Adrenal gland (tissue), 5 donors: Measurements from ENCODE around the gene RPS4Y1.

ENCODE experiments used
- POLR2A ChIP-seq, 2 donors: fragments of 450-650 bp; IDR thresholded peaks; one replicate each; pipeline ENCODE4 v1.6.1; 2017; ENCODE audit warnings: antibody characterized with exemption in 2 of 2, mild to moderate bottlenecking in 2 of 2, moderate library complexity in 1 of 2
- TF ChIP-seq, protein P1 (sequence below), 6 experiments: fragments of 450-650 bp in 4 of 6; fragments of 200-600 bp in 2 of 6; sonication (generic) in 1 of 6; IDR thresholded peaks; 1 replicate in 5 of 6; 2 replicates in 1 of 6; pipeline versions ENCODE4 v1.5.1 to v1.8.0; 2016 to 2021; ENCODE audit warnings: antibody characterized with exemption in 6 of 6, mild to moderate bottlenecking in 2 of 6, moderate library complexity in 1 of 6
- donor health status: DM: no; HTN: no; CAD: no.

DNA sequence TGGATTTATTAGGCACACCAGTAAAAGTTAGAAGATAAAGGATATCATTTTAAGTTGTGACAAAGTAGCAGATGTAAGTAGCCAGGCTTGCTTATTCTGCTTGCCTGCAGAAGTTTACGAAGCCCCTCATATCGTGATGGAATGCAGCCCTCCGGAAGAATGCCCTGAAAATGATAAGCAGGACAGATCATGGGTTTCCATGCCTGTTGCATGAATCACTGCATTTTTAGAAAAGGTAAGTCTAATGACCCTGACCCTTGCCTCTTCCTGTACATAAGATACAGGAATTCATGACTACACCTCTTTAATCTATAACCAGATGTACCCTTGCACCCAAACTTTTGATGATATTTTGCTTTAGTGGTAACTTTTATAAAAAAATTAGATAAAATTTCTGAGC lies 16.9 kb upstream of the RPS4Y1 start:
- no peak for TF ChIP-seq POLR2A (IDR thresholded peaks at IDR 0.05)
- TF ChIP-seq, protein P1, sequence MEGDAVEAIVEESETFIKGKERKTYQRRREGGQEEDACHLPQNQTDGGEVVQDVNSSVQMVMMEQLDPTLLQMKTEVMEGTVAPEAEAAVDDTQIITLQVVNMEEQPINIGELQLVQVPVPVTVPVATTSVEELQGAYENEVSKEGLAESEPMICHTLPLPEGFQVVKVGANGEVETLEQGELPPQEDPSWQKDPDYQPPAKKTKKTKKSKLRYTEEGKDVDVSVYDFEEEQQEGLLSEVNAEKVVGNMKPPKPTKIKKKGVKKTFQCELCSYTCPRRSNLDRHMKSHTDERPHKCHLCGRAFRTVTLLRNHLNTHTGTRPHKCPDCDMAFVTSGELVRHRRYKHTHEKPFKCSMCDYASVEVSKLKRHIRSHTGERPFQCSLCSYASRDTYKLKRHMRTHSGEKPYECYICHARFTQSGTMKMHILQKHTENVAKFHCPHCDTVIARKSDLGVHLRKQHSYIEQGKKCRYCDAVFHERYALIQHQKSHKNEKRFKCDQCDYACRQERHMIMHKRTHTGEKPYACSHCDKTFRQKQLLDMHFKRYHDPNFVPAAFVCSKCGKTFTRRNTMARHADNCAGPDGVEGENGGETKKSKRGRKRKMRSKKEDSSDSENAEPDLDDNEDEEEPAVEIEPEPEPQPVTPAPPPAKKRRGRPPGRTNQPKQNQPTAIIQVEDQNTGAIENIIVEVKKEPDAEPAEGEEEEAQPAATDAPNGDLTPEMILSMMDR (IDR thresholded peaks at IDR 0.05): no peak
